ENCODE data around the gene FAM13A.
"Not testable (repeated sequence)": the region's sequence is repeated elsewhere in the genome, so short reads cannot be mapped to it uniquely, and the experiment has no call there.

FAM13A gene

DNA sequence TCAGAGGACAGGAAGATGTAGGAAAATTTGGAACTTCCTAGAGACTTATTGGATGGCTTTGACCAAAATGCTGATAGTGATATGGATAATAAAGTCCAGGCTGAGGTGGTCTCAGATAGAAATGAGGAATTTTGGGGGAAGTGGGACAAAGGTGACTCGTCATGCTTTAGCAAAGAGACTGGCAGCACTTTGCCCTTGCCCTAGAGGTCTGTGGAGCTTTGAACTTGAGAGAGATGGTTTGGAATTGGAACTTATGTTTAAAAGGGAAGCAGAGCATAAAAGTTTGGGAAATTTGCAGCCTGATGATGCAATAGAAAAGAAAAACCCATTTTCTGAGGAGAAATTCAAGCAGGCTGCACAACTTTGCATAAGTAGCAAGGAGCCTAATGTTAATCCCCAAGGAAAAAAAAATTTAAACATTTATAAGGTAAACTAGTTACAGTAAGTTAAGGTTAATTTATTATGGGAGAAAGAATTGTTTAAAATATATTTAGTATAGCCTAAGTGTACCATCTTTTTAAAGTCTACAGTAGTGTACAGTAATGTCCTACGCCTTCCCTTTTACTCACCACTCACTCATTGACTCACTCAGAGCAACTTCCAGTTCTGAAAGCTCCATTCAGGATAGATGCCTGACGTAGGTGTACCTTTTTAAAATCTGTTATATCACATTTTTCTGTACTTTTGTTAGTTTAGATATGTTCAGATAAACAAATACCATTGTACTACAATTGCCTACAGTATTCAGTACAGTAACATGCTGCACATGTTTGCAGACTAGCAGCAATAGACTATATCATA is 101.2 kb downstream of the FAM13A start:
- DNase-seq: no peak

DNA sequence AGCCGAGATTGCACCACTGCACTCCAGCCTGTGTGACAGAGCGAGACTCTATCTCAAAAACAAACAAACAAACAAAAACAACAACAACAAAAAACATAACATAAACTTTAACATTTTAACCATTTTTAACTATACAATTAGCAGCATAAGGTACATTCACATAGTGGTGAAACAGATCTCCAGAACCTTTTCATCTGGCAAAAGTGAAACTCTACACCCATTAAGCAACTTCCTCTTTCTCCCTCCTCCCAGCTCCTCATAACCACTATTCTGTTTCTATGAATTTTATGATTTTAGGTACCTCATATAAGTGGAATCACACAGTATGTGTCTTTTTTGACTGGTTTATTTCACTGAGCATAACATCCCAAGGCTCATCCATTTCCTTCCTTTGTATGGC is 103.6 kb downstream of the FAM13A start:
- DNase-seq: no peak

DNA sequence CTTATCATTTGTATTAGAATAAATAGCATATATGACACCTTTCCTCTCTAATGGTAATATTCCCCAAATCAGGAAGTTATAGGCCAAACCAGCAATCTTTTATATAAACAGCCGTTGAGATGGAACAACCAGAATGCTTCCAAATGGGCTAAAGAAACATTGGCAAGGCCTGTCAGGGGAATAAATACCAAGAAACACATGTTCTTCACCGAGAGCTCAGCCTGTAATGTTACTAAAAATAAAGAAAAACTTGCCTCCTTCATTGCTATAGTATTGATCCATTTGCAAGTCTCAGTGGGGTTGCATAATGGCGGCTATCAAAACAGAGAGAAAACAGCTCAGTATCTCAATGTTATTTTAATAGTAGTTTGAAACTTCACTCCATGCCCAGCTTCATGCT is 104.9 kb downstream of the FAM13A start:
- no peak for DNase-seq

DNA sequence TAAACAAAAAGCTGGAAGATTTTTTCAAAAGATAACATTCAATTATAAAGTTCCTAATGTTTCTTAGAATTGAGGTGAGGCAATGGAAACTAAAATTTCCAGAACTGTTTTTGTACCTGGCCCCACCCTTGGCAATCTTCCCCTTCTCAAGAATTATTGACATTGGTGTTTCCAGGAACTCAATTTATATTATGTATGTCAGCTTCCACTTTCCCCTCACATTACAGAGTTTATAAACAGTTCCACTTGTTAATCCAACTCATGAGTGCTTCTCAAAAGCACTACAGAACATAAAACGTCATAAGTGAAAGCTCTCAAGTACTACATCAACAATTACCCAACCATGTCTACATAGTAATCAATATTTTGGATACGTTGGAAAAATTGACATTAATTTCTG is 107.4 kb downstream of the FAM13A start:
- DNase-seq: no peak

DNA sequence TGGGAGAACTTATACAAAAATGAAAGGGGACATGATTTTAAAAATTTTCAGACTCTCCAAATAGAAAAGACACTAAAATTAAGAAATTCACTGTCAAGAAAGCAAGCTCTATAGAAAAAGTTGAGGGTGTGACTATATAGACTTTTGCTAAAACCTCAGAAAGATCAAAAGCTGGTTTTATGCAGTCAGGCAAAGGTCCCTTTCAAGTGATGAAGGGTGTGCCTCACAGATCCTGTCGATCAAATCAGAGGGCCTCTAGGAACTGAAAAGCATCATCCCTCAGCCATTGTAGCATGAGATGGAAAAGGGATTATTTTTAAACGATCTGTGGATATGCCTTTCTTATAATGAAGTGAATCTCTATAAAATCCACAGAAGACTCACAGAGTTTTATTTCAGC is 116.5 kb downstream of the FAM13A start:
- DNase-seq: no peak

DNA sequence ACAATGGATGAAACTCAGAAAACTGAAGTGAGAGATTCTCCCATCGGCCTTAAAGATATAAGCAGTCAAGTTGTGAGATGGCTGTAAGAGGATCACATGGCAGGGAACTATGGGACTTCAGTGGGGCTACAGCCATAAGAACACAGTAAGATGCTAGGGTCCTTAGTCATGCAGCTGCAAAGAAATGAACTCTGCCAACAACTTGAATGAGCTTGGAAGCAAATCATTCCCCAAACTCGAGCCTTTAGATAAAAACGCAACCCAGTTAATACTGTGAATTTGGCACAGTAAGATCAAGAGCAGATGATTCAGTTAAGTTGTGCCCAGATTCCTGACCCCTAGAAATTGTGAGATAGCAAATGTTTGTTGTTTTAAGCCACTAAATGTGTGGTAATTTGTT is 117.3 kb downstream of the FAM13A start:
- DNase-seq: no peak

DNA sequence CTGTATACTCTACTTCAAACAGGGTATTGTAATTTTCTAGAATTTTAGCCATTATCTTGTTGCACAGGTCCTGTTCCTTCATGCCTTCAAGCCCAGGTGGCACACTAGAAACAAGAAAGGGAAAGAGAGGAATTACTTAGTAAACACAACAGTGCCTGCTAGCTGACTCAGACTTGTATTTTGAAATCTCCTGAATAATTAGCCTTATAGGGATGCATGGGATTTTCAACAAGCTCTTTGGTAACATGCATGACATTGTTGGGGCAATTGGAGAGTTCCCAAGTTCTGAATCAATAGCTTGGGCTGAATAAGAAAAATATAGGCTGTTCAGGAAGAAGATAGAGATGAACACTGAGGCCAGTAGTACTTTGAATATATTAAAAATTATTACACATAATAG is 118.8 kb downstream of the FAM13A start:
- no peak for DNase-seq

DNA sequence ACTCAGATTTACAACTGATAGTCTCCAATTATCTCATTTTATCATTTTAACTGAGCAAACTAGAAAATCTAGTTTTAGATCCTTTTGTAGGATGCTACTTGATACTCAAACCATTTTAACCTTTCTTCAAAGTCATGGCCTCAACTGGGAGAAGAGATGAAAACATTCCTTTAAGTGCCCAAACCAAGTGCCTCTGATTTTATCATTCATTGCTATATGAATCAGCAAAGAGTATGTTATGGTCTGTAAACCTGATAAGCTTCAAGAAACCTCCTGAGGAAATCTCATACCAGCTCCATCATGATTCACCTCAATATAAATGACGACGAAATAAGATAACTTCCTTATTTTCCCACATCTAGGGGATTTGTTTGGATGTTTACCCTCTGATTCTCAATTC is 119.9 kb downstream of the FAM13A start:
- DNase-seq: no peak

DNA sequence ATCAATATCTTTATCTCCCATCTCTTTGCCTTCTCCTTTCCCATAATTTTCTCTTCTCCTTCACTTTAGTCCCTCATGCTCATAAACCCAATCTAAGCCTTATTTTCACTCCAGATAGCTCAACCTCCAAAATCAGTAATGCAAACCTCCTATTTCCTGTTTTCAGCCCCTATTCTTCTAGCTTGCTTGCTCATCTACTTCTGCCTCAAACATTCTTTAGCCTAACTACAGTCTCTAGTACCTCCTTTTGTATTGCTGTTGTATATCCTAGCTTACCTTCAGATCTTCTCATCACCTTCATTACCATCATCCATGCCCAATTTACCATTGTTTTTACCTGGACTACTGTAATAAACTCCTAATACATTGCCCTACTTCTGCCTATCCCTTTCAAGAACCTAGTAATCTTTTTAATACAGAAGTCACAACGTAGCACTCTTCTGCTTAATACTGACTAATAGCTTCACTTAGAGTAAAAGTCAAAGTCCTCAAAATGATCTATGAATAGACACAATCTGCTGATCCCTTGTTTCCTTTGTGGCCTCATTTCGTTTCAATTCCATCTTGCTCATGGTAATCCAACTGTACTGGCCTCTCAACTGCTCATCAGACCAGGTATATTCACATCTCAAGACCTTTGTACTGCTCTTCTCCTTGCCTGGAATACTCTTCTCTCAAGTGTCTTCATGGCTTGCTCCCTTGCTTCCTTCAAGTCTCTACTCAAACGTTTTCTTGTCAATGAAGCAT is 123.4 kb downstream of the FAM13A start:
- DNase-seq: no peak

DNA sequence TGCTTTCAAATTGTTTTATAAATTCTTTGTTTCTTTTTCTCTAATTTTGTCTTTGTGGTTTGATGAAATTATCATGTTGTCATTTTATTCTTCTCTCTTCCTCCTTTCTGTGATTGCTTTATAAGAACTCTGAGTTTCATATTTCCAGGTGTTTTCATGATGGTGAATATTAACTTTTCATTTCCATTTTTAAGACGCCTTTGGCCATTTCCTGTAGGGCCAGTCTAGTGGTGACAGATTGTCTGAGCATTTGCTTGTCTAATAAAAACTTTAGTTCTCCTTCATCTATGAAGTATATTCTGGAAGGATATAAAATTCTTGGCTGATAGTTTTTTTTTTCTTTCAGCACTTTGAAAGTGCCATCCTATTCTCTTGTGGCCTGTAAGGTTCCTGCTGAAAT is 128.1 kb downstream of the FAM13A start:
- DNase-seq: no peak

DNA sequence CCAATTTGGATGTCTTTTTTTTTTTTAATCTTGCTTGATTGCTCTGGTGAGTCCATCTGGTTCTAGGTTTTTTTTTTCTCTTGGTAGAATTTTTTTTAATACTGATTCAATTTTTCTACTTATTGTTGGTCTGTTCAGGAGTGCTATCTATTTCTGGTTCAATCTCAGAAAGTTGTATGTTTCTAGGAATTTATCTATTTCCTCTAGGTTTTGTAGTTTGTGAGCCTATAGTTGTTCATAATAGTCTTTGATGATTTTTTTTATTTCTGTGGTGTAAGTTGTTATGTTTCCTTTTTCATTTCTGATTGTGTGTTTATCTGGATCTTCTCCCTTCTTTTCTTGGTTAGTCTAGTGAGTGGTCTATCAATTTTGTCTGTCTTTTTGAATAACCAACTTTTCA is 129.6 kb downstream of the FAM13A start:
- DNase-seq: no peak

DNA sequence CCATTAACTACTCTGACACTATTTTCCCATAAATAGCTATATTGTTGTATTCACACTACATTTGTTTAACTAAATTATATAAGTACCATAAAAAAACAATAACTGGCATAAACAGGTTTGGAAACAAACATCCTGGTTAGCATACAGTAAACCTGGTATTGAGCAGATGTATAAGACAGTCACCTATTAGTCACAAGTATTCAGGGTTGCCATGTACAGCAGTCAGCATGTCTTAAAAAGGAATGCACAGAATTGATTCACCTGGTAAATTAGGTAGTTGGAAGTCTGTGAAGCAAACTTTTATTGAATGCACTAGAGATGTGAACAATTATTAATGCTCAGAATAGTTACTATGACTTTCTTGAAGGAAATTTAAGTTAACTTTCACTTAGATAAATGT is 137.9 kb downstream of the FAM13A start:
- no peak for DNase-seq

DNA sequence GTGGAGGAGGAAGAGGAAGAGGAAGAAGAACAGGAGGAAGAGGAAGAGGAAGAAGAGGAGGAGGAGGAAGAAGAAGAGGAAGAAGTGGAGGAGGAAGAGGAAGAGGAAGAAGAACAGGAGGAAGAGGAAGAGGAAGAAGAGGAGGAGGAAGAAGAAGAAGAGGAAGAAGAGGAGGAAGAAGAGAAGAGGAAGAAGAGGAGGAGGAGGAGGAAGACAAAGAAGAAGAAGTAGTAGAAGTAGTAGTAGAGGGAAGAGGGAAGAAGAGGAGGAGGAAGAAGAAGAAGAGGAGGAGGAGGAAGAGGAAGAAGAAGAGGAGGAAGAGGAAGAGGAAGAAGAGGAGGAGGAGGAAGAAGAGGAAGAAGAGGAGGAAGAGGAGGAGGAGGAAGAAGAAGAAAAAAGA is 143.8 kb downstream of the FAM13A start:
- DNase-seq: not testable (repeated sequence)

DNA sequence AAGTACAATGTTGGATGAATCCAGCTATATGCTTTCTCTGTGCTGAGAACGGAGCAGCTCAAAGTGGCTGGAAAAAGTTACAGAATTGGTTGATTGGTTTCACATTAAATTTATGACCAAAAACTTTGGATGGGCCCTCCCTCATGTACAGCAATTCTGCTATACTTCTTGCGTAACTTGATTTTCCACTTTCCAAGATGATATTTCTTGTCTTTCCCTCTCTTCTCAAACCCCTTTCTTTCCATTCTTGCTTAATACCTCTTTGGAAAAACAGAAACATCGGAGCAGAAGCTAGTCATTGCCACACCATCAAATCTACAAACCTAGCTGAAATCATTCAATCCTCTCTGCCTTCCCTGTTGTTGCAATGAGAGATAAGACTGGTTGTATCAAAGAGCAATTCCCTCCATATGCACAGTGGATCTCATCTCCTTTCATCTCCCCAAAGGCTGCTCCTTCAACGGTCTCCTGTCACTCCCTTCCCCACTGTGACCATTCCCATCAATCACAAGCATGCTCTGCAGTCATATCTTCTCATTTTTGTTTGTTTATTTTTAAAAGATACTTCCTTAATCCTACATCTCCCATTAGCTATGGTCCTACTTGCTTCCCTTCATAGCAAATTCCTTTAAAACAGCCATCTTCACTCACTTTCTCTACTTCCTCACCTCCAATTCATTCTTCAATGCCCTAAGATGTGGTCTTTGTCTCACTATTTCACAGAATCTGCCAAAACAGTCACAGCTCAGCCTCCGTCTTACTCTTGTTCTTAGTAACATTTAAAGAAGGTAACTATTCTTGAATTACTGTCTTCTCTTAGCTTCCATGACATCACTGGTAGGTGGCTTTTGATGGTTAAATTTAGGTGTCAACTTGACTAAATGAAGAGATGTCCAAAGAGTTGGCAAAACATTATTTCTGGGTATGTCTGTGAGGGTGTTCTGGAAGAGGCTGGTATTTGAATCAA is 145.5 kb downstream of the FAM13A start:
- DNase-seq: no peak

DNA sequence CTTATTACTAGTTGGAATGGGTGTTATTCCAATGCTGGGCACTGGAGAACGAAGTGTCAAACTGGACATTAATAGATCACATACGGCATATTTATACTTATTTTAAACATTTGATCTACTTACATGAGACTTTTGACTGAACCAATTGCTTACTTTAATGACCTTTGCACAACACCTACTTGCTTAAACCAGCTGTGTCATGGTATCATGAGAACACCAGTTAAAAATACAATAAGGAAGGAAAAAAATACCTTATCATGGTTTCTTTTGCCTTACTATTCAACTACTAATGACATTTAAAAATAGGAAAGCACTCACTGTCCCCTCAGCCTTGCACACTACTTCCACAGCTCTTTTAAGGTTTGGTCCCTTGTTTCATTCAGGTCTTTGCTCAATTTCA is 146.9 kb downstream of the FAM13A start:
- DNase-seq: no peak

DNA sequence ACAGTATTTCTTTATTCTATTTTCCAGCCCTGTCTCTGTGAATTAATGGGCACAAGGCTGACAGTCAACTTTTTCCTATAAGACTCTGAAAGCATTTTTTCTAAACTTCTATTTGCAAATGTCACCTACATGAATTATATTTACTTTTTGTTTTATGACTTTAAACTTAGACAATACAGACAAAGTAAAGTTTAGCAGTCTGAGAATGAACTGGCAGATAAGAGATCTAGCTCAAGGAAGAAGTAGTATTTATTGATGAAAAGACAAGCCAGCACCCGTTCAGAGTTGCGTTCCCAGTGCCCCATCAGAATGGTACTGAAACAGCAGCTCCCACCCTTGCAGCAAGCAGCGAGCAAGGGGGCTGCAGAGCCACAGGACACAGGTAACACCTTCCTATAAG is 148.5 kb downstream of the FAM13A start:
- DNase-seq: no peak

DNA sequence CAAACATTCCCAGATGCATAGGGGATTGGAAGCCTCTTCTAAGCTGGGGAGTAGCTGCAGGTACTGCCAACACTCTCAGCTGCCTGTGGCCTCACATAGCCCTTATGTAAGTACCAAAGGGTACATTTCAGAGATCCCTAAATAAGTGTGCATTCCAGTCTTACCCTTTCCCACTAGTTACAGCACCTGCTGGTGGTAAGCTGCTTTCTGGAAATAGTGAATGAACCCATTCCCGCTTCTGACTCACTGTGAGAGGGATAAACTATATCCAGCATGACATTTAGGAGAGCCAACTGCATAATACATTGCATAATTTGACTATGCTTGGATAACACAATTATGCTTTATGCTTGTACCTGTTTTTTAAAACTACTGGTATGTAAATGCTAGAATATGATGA is 149.0 kb downstream of the FAM13A start:
- no peak for DNase-seq

DNA sequence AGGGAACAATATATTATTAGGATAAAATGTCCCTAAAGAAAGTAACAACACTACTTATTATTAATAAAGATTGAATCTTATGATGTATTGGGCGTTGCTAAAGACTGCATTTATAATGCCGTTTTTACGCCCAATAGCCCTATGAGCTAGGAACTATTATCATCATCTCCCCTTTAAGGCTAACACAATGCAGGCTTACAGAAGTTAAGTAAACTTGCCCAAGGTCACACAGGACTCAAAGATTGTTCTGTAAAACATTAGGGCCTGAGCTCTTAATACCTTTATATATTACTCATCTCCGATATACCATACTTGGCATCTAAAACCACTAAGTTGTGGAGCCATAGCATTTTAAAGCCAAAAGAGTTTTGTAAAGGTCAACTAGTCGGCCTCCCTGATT is 149.5 kb downstream of the FAM13A start:
- DNase-seq: no peak

DNA sequence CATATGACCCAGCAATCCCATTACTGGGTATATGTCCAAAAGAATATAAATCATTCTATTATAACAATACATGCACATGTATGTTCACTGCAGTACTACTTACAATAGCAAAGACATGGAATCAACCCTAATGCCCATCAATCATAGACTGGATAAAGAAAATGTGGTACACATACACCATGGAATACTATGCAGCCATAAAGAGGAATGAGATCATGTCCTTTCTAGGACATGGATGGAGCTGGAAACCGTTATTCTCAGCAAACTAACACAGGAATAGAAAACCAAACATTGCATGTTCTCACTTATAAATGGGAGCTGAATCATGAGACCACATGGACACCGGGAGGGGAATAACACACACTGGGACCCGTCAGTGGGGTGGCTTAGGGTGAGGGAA is 152.7 kb downstream of the FAM13A start:
- not testable (repeated sequence) for DNase-seq

DNA sequence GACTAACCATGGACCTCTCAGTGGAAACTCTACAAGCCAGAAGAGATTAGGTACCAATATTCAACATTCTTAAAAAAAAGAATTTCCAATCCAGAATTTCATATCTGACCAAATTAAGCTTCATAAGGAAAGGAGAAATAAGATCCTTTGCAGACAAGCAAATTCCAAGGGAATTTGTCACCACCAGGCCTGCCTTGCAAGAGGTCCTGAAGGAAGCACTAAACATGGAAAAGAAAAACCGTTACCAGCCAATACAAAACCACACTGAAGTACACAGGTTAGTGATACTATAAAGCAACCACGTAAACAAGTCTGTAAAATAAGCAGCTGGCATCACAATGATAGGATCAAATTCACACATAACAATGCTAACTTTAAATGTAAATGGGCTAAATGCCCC is 156.6 kb downstream of the FAM13A start:
- DNase-seq: no peak

DNA sequence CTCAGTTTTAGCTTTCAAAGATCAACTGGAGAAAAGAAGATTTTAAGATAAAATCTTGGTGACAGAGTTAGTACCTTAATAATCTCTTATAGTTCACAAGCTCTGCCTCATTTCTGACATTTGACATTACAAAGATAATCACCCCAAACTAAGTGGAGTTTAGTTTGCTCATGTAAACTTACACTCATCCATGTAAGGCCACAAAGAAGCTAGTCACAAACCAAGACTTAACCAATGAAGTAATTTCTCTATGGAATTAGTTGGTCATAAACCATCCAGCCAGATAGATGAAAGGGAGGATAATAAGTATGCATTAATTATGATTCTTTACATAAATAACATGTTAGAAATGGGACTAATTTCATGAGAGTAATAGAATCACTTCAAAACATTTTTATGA is 159.2 kb downstream of the FAM13A start:
- no peak for DNase-seq

DNA sequence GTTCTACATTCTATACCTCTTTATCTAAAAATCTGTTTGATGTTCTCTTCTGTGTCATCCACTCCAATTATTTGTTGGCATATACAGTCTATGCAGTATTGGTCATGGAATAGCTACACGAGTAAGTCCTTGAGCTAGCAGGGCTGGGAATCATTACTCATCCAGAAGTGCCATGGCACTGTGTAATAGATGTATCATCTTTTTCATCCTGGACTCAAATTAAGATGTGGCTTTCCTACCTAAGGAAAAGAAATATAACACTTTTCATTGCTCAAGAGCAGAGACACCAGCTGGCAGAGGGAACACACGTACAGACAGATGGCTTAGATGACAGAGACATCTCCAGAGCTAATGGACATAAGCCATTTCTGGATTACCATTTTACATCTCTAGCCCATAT is 159.8 kb downstream of the FAM13A start:
- no peak for DNase-seq

DNA sequence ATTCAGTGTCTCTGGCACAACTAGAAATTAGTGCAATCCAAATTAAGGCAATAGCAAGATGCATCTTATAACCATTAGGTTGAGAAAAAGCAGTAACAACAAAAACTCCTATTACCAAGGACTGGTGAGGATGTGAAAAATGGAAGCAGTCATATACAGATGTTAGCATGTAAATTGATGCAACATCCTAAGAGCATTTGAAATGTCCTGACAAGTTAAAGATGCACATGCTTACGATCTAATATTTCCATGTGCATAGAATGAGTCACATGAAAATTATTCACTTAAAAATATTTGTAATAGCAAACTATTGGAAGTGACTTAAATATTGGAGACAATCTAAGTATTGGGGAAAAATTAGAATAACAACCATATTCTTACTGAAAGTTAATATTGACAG is 163.0 kb downstream of the FAM13A start:
- no peak for DNase-seq

DNA sequence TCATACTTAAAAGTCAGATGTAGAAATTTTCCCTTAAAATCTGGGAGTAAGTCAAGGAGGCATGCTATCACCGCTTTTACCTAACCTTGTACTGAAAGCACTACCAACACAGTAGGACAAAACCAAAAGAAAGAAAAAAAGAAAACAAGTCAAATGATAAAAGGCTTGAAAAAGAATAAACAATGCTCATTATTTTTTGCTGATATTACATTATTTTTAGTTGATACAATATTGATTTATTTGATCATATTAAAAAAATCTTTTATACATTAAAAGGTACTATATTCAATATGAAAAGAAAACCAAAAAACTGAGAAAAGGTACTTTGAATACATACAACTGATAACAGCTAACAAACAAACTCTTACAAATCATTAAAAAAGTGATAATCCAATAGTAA is 164.3 kb downstream of the FAM13A start:
- no peak for DNase-seq

All from activated naive CD4-positive, alpha-beta T cell treated with anti-CD3 and anti-CD28 coated beads, Interleukin-2, amount 50 U/mL, for 16 hours (primary cell).